Muscle layer of duodenum (tissue), 2 donors: ENCODE measurements around the gene CBX8.

Experiments used
- H3K27ac ChIP-seq: one replicate; pipeline ENCODE4 v1.7.0; 2013; ENCODE audit warnings: mild to moderate bottlenecking, low read length
- H3K27me3 ChIP-seq: one replicate; pipeline ENCODE4 v1.7.0; 2013; ENCODE audit warnings: low read depth, mild to moderate bottlenecking, control low read depth, low read length
- H3K36me3 ChIP-seq, 2 donors: one replicate each; pipeline ENCODE4 v1.7.0; 2013; ENCODE audit warnings: low read length in 2 of 2, control low read depth in 1 of 2, mild to moderate bottlenecking in 1 of 2; ENCODE audit not compliant: insufficient read depth in 2 of 2, control insufficient read depth in 1 of 2
- H3K4me1 ChIP-seq, 2 donors: one replicate each; pipeline ENCODE4 v1.7.0; 2013; ENCODE audit warnings: low read length in 2 of 2, mild to moderate bottlenecking in 2 of 2, control low read depth in 1 of 2, moderate library complexity in 1 of 2; ENCODE audit not compliant: insufficient read depth in 2 of 2, control insufficient read depth in 1 of 2
- H3K4me3 ChIP-seq, 2 donors: one replicate each; pipeline ENCODE4 v1.7.0; 2013; ENCODE audit warnings: low read length in 2 of 2, low read depth in 1 of 2, mild to moderate bottlenecking in 1 of 2
- H3K9me3 ChIP-seq, 2 donors: one replicate each; pipeline ENCODE4 v1.7.0; 2013; ENCODE audit warnings: low read length in 2 of 2, control low read depth in 1 of 2, mild to moderate bottlenecking in 1 of 2; ENCODE audit not compliant: control insufficient read depth in 1 of 2
- donor health status: healthy.

CBX8 gene

DNA sequence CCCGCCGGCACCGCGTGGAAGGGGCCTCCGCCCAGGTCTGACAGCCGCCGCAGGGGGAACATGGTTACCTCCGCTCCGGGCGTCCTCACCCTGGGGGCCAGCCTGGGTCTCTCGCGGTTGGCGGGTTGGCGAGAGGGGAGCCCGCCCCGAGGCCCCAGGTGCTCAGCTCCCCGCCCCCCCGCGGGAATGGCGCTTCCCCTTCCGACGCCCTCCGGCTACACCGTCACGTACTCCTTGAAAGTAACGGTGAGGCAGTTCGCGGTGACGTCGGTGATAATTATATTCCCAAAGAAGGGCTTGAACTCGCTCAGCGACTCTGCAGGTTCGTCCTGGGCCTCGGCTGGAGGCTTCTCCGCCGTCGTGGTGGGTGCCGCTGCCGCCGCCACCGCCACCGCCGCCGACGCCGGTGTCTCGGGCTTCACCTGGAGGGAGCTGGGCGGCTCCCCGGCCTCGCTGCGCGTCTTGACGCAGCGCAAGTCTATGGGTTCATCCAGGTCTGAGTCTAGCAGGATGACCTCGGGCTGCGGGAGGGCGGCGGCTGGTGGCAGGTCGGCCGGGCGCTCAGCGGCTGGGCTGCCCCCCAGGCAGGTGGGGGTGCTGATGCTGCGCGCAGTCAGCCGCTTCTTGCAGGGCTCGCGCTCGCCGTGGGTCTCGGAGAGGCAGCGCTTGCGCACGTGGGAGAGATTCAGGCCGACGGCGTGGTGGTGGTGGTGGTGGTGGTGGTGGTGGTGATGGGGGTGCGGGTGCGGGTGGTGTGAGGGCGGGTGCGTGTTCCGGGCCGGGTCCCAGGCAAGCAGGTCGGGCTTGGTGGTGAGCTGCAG, 37.1 kb upstream of the CBX8 start:
- Histone ChIP-seq H3K27me3 (no peaks in the 10 kb centered on the region), H3K4me1 (peaks cover 3 to 61% of the 10 kb centered on the region in 2 donors), H3K36me3 (peaks cover 3 to 27% of the 10 kb centered on the region in 2 donors), H3K4me3 (no peak overlapping the region), H3K9me3 (no peaks in the 10 kb centered on the region), H3K27ac (no peak overlapping the region)

DNA sequence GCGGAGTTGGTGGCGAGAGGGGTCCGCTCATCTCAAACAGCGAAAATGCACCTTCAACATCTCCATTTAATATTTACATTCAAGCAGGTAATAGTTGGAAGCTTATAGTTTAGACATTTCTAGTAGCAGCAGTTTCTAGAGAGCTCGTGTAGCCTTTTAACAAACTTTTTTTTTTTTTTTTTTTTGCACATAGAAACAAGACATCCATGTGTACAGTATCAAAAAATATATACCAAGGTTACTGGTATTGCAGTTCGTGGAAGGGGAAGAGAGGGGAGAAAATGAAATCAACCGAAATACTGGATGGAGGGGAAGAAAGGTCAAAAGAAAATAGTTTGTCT, 36.2 kb upstream of the CBX8 start:
- no peaks in the 10 kb centered on the region for H3K9me3 ChIP-seq
- H3K27me3 ChIP-seq = no peaks in the 10 kb centered on the region
- no peak overlapping the region for H3K27ac ChIP-seq
- H3K36me3 ChIP-seq = peaks cover 3 to 27% of the 10 kb centered on the region in 2 donors
- H3K4me1 ChIP-seq = peaks cover 3 to 65% of the 10 kb centered on the region in 2 donors
- no peak overlapping the region for H3K4me3 ChIP-seq

DNA sequence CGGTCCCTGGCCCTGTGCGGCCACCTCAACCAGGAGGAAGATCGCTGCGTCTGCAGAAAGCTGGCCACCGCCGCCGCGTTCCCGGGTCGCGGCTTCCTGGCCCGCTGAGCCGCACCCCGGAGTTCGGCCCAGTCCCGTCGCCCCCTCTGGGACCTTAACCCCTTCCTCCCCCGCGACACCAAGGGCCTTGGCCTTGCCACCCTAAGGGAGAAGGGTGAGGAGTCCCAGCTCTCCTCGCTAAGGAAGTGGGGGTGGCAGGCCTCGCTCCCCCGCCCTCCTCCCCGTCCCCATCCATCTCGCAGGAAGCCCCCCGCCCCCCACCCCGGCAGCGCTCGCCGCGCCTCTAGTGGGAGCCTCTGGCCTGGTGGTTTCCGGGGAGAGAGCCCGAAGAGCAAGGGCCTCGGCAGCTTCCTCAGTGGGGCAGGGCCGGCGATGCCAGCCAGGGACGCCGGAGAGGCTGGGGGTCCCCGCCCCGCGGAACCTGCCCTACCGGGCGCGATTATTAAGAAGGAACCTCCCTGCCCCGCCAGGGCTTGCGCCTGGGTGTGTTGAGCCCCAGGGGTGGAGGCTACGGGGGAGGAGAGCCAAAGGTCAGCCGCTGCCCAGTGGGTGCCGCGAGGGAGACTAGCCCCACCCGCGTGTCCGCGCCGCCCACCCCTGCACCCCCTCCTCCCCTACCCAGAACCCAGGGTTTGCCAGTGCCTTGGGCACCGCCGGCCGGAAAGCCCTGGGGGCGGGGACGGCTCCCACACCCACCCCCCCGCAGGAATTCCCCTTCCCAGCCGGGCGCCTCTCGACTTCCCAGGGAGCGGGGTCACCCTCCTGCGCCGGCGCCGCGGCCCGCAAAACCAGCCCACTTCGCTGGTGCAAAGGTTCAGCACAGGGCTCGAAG, 35.6 kb upstream of the CBX8 start:
- H3K4me1 ChIP-seq = peaks cover 3 to 58% of the 10 kb centered on the region in 2 donors
- H3K4me3 ChIP-seq = no peak overlapping the region
- H3K27ac ChIP-seq = no peak overlapping the region

GRCh38 chr17:79831265-79832217, 34.7 kb upstream of the CBX8 start:
- Histone ChIP-seq H3K9me3 (no peaks in the 10 kb centered on the region), H3K27me3 (no peaks in the 10 kb centered on the region), H3K27ac (no peak overlapping the region), H3K4me3 (no peak overlapping the region), H3K36me3 (peaks cover 3 to 27% of the 10 kb centered on the region in 2 donors), H3K4me1 (peaks cover 3 to 49% of the 10 kb centered on the region in 2 donors)

More for the DNA sequence above, 35.6 kb upstream of the CBX8 start:
- H3K36me3 ChIP-seq = peaks cover 3 to 27% of the 10 kb centered on the region in 2 donors
- H3K27me3 ChIP-seq = no peaks in the 10 kb centered on the region
- H3K9me3 ChIP-seq = no peaks in the 10 kb centered on the region

DNA sequence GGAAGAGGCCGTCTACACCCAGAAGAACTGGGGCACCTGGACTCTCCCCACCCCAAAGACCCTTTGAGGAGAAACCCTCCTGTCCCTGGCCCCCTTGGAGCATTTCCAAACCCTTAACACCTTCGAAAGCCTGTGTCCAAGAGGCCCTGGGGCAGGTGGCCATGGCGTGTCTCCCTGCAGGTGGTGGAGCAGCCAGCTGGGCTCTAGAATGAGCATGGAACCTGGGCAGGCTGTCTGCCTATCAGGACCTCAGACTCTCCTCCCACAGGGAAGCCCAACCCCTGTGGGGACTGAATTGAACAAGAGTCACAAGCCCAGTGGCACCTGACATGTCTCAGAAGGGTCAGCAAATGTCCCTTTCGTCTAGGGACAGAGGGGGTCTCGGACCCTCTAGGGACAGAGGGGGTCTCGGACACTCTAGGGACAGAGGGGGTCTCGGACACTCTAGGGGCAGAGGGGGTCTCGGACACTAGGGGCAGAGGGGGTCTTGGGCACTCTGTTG, 33.9 kb upstream of the CBX8 start:
- H3K36me3 ChIP-seq = peaks cover 3 to 22% of the 10 kb centered on the region in 2 donors
- no peaks in the 10 kb centered on the region for H3K27me3 ChIP-seq
- no peak overlapping the region for H3K27ac ChIP-seq
- peaks cover 0 to 42% of the 10 kb centered on the region in 2 donors for H3K4me1 ChIP-seq
- no peaks in the 10 kb centered on the region for H3K9me3 ChIP-seq
- no peak overlapping the region for H3K4me3 ChIP-seq

DNA sequence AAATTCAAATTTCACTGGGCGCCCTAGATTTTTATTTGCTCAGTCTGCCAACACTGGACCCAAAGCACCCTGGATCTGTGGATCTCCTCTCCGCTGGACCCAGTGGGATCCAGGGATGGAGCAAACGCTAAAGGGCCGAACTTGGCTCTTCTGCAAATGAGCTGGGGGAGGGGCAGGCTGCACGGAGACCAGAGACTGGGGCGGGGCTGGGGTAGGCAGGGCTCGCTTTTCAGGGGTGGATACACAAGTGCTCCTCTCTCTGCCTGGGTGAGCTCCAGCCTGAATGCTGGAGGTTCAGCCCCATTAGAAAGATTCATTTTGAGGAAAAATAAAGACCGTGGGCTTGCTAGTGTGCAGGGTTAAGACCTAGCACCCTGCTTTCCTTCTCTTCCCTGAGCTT, 33.4 kb upstream of the CBX8 start:
- H3K9me3 ChIP-seq = no peaks in the 10 kb centered on the region
- H3K27me3 ChIP-seq = no peaks in the 10 kb centered on the region
- H3K27ac ChIP-seq = no peak overlapping the region
- H3K4me1 ChIP-seq = peaks cover 0 to 37% of the 10 kb centered on the region in 2 donors
- no peak overlapping the region for H3K4me3 ChIP-seq
- H3K36me3 ChIP-seq = peaks cover 3 to 19% of the 10 kb centered on the region in 2 donors

GRCh38 chr17:79829457-79829856, 32.6 kb upstream of the CBX8 start:
- Histone ChIP-seq H3K4me3 (no peak overlapping the region), H3K4me1 (peaks cover 0 to 32% of the 10 kb centered on the region in 2 donors)

GRCh38 chr17:79829004-79829403, 32.1 kb upstream of the CBX8 start:
- H3K27me3 ChIP-seq = no peaks in the 10 kb centered on the region
- H3K9me3 ChIP-seq = no peaks in the 10 kb centered on the region
- H3K36me3 ChIP-seq = peaks cover 0 to 6% of the 10 kb centered on the region in 2 donors
- peaks cover 0 to 32% of the 10 kb centered on the region in 2 donors for H3K4me1 ChIP-seq
- H3K4me3 ChIP-seq = no peak overlapping the region
- H3K27ac ChIP-seq = no peak overlapping the region

More at GRCh38 chr17:79829457-79829856, 32.6 kb upstream of the CBX8 start:
- Histone ChIP-seq H3K9me3 (no peaks in the 10 kb centered on the region), H3K27ac (no peak overlapping the region), H3K27me3 (no peaks in the 10 kb centered on the region), H3K36me3 (peaks cover 0 to 10% of the 10 kb centered on the region in 2 donors)

DNA sequence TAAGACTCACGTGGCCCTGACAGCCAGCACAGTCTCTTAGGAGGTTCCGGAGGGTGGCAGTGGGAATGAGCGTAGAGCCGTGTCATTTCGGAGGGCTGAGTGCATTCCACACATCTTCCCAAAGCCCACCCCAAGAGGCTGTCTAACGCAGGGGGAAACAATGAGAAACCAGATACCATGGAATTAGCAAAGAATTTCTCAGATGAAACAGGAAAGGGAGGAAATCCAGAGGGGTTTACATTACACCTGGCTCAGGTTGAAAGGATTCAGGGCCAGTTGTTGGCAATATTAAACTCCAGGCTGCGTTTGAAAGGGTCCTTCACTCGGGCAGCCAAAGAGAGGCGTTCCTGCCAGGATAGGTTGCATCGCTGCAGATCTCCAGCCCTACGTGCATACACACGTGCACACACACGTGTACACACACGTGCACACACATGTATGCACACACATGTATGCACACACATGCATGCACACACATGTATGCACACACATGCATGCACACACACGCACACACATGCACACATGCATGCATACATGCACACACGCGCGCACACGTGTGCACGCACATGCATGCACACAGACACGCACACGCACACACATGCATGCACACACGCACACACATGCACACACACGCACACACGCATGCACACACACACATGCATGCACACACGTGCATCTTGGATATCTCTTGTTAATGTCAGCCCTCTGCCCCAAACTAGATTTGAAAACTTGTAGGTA, 30.1 kb upstream of the CBX8 start:
- no peaks in the 10 kb centered on the region for H3K9me3 ChIP-seq
- H3K36me3 ChIP-seq = no peaks in the 10 kb centered on the region
- H3K27me3 ChIP-seq = no peaks in the 10 kb centered on the region
- no peak overlapping the region for H3K27ac ChIP-seq
- no peak overlapping the region for H3K4me3 ChIP-seq
- peaks cover 0 to 18% of the 10 kb centered on the region in 2 donors for H3K4me1 ChIP-seq

DNA sequence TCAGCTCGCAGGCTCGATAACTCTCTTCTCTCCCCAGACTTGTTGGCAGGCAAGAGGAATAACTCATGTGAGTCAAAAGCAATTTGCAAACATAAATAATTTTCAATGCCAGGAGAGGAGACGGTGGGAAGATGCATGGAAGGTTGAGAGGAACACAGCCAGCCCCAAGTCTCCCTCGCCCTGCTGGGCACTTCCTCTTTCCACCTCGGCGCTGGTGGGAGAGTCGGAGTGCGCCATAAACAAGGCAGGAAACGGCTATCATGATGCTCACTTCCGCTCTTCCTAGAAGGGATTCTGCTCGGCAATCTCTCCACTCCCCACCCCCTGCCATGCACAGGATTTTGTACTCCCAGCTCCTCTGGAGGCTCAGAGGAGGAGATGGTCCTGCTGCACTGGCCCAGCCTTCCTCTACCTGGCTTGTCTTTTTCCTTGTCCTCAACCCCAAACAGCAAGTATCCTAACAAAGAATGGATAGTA, 29.4 kb upstream of the CBX8 start:
- H3K4me1 ChIP-seq = peaks cover 0 to 11% of the 10 kb centered on the region in 2 donors
- H3K4me3 ChIP-seq = no peak overlapping the region
- H3K27ac ChIP-seq = no peak overlapping the region
- no peaks in the 10 kb centered on the region for H3K27me3 ChIP-seq
- no peaks in the 10 kb centered on the region for H3K36me3 ChIP-seq
- H3K9me3 ChIP-seq = no peaks in the 10 kb centered on the region
